WI38 (cell line): ENCODE data around the gene TECTA.

Source experiments
- H3K4me3 ChIP-seq: 2 replicates; pipeline ENCODE4 v1.5.1; 2011; ENCODE audit warnings: low read depth, mild to moderate bottlenecking, control low read depth, low read length
- TF ChIP-seq, protein P1 (sequence below): IDR thresholded peaks from 2 replicates; pipeline ENCODE4 v1.5.1; 2012; ENCODE audit warnings: low read depth, mild to moderate bottlenecking, control low read depth, low read length

The TECTA gene

DNA sequence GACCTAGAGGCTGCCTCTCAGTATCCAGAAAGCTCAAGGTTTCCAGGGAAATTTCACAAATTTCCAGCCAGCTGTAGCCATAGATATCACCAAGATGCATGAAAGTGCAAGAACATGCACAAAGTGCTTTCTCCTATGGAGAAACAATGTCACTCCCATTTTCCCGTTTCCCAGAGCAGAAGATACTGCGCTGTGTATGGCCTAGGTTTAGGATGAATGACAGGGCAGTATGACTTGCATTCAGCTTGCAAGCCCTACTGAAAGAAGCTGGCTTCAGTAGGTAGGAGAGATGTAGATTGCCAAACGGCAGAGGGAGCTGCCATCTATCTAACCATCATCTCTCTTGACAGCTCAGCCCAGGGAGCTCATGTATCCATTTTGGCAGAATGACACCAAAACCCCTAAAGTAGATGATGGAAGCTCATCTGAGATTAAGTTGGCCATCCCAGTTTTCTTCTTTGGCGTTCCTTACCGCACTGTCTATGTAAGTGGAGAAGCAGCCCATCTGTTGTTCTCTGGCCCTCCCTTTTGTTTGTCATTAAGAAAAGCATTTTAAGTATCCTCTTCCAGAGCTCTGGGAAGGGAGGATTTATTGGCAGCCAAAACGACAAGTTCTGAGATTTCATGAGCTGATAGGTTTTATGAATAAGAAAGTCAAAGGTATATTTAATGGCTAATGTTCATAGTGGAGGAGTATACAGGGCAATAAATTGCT is 4.6 kb downstream of the TECTA start:
- TF ChIP-seq, protein P1, sequence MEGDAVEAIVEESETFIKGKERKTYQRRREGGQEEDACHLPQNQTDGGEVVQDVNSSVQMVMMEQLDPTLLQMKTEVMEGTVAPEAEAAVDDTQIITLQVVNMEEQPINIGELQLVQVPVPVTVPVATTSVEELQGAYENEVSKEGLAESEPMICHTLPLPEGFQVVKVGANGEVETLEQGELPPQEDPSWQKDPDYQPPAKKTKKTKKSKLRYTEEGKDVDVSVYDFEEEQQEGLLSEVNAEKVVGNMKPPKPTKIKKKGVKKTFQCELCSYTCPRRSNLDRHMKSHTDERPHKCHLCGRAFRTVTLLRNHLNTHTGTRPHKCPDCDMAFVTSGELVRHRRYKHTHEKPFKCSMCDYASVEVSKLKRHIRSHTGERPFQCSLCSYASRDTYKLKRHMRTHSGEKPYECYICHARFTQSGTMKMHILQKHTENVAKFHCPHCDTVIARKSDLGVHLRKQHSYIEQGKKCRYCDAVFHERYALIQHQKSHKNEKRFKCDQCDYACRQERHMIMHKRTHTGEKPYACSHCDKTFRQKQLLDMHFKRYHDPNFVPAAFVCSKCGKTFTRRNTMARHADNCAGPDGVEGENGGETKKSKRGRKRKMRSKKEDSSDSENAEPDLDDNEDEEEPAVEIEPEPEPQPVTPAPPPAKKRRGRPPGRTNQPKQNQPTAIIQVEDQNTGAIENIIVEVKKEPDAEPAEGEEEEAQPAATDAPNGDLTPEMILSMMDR, result no peak
- H3K4me3 ChIP-seq, result no peak overlapping the region

DNA sequence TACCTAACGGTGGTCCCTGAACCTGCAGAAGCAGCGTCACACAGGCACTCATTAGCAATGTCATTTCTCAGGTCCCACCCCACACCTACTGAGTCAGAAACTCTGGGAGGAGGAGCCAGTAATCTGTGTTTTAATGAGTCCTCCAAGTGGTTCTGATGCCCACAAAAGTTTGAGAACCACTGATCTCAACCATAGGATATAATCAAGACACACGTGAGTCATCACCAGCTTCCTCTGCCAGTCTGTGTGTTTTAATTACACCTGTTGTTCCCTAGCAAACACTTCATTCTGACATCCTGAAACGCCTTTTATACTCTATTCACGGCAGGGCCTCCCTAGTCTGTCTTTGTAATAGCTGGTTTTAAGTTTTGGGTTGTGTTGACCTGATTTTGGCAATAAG is 5.8 kb downstream of the TECTA start:
- TF ChIP-seq, protein P1, result no peak
- no peak overlapping the region for H3K4me3 ChIP-seq

DNA sequence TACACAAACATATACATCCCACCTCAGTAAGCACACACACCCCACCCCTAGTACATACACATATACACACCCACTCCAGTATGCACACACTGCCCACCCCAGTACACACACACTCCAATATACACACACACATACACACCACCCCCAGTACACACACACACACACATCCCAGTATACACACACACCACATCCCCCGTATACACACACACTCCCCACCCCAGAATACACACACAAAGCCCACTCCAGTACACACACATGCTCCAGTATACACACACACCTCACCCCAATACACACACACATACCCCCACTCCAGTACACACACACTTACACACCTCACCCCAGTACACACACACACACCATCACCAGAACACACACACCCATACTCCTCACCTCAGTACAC is 7.4 kb downstream of the TECTA start:
- TF ChIP-seq, protein P1, result no peak
- H3K4me3 ChIP-seq, result no peak overlapping the region

DNA sequence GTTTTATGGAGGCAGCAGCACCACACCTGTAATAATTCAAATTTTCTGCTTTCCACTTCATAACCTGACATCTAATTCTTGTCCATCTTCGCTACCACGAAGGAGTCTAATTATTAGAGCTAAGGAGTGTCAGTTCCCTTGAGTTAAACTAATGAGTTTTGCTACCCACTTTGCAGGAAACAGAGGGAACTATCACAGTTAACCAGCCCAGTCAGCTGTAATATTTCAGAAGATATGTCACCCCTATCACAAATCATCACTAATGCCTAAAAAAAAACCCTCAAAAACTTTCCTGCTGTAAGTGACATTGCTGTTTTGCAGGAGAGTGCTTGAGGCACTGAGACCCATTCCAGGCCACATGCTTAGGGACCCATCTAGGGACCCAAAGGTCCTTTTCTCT is 8.4 kb downstream of the TECTA start:
- TF ChIP-seq, protein P1, result no peak
- H3K4me3 ChIP-seq, result no peak overlapping the region

DNA sequence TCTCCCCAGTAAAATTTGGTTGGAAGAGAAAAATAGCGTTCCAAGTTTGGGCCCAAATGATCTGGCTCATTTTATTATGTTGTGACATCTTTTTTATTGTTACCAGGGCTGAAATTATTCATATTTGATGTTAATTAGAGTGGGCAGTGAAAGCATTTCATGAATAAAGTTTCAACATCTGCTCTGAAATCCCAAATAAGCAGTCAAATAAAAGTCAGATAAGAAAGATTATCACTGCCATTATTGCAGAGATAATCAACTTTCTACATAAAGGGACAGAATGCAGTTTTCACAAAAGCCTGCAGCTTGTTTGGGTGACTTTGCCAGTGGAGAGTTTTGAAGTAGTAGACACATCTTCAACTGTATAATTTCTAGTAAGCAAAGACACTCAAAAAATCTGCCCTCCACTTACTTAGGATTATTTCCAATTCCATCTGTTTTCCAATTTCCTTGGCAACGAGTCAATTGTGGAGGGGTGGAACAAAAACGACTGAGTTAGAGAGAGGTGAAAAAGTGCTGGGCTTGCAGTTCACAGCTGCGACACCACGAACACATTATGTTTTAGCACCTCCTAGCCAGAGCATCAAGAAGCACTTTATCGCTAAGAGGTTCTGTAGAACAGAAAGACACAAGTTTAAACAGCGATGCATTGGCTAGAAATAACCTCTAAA is 9.0 kb downstream of the TECTA start:
- TF ChIP-seq, protein P1, result no peak
- H3K4me3 ChIP-seq, result no peak overlapping the region

DNA sequence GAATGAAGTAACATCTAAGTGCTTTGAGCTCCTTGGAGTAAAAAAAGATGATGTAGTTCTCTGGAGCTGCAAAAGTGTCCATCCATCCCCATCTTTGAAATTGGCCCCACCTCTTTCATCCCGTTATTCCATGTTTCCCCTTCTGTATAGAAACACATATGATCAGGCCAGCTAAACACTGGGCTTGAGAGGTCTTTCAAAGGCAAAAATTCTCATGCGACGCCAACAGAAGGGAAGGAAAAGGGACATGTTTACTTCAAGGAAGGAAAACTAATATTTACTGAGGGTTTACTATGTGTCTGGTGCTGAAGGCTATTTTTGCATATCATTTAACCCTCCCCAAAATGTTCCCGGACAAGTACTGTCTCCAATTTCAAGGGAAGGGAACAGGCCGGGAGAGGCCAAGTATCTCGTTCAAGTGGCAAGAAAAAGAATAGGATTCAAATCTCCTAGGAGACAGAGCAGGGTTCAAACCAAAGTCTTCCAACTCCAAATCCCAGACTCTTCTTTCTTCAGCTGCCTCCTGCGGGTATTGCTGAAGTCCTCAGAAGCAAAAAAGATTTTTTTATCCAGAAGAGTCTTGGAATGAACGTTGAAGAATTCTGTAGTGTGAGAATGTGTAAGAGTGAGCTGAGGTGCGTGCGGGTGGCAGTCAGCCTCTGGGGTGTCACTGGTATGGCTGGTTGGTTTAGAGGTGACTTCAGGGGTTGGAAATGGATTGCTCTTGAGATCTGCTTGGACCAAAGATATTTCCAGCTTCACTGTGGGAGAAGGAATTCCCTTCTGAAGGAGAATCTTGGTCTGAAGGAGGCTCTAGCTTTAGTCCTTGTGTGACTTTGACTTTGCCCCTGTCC is 10.1 kb downstream of the TECTA start:
- TF ChIP-seq, protein P1, result no peak

More for the DNA sequence above, 10.1 kb downstream of the TECTA start:
- H3K4me3 ChIP-seq, result no peak overlapping the region
